DOHH2 (cell line): ENCODE results near the gene ANAPC2.
A peak's percentile ranks its signal among the peaks of the same experiment; 100 is the strongest.

ENCODE experiments used
- H3F3A ChIP-seq: fragments of 200-600 bp; sonication (generic), shearing (Covaris generic); 2 replicates; pipeline ENCODE4 v1.6.0; 2016; ENCODE audit warnings: antibody characterized with exemption, mild to moderate bottlenecking; ENCODE audit not compliant: control insufficient read depth, insufficient read depth
- H3K27ac ChIP-seq: fragments of 200-600 bp; sonication (generic); 2 replicates; pipeline ENCODE4 v1.5.1; 2014; ENCODE audit warnings: low read depth, mild to moderate bottlenecking, low read length, moderate library complexity
- H3K27me3 ChIP-seq: fragments of 200-600 bp; sonication (generic); 2 replicates; pipeline ENCODE4 v1.6.1; 2014; ENCODE audit warnings: mild to moderate bottlenecking, low read length, mixed read lengths; ENCODE audit not compliant: control insufficient read depth
- H3K36me3 ChIP-seq: fragments of 200-600 bp; sonication (generic); 2 replicates; pipeline ENCODE4 v1.6.1; 2014; ENCODE audit warnings: mild to moderate bottlenecking, low read length, moderate library complexity, mixed read lengths; ENCODE audit not compliant: control insufficient read depth
- H3K4me1 ChIP-seq: fragments of 200-600 bp; sonication (generic); 2 replicates; pipeline ENCODE4 v1.6.1; 2014; ENCODE audit warnings: mild to moderate bottlenecking, low read length, mixed read lengths; ENCODE audit not compliant: control insufficient read depth
- H3K4me2 ChIP-seq: fragments of 200-600 bp; sonication (generic); 2 replicates; pipeline ENCODE4 v1.6.0; 2014; ENCODE audit warnings: mild to moderate bottlenecking, low read length, moderate library complexity
- H3K4me3 ChIP-seq: fragments of 200-600 bp; sonication (generic); 2 replicates; pipeline ENCODE4 v1.5.1; 2014; ENCODE audit warnings: mild to moderate bottlenecking, low read length, mixed read lengths
- H3K79me2 ChIP-seq: fragments of 200-600 bp; sonication (generic); 2 replicates; pipeline ENCODE4 v1.6.1; 2014; ENCODE audit warnings: mild to moderate bottlenecking, low read length, mixed read lengths; ENCODE audit not compliant: control insufficient read depth
- H3K9me2 ChIP-seq: fragments of 200-600 bp; sonication (generic); replicated peaks from 2 replicates; pipeline ENCODE4 v1.6.1; 2014; ENCODE audit warnings: mild to moderate bottlenecking, low read length, mixed read lengths; ENCODE audit not compliant: control insufficient read depth
- H3K9me3 ChIP-seq: fragments of 200-600 bp; sonication (generic); 2 replicates; pipeline ENCODE4 v1.6.1; 2014; ENCODE audit warnings: antibody characterized with exemption, low read length, mixed read lengths; ENCODE audit not compliant: control insufficient read depth, insufficient read depth
- H4K20me1 ChIP-seq: fragments of 200-600 bp; sonication (generic); 2 replicates; pipeline ENCODE4 v1.6.0; 2014; ENCODE audit warnings: low read depth, mild to moderate bottlenecking, antibody characterized with exemption, low read length, moderate library complexity; ENCODE audit not compliant: control insufficient read depth, insufficient read depth
- EZH2phosphoT487 ChIP-seq: fragments of 200-600 bp; sonication (generic); IDR thresholded peaks from 2 replicates; pipeline ENCODE4 v1.6.1; 2017; ENCODE audit warnings: borderline replicate concordance, mild to moderate bottlenecking, antibody characterized with exemption, low read length, moderate library complexity, mixed read lengths
- TF ChIP-seq, protein P1 (sequence below): fragments of 200-600 bp; sonication (generic); IDR thresholded peaks from one replicate; pipeline ENCODE4 v1.5.1; 2014; ENCODE audit warnings: antibody characterized with exemption, mild to moderate bottlenecking, low read depth, low read length; ENCODE audit not compliant: poor library complexity, severe bottlenecking

The ANAPC2 gene

DNA sequence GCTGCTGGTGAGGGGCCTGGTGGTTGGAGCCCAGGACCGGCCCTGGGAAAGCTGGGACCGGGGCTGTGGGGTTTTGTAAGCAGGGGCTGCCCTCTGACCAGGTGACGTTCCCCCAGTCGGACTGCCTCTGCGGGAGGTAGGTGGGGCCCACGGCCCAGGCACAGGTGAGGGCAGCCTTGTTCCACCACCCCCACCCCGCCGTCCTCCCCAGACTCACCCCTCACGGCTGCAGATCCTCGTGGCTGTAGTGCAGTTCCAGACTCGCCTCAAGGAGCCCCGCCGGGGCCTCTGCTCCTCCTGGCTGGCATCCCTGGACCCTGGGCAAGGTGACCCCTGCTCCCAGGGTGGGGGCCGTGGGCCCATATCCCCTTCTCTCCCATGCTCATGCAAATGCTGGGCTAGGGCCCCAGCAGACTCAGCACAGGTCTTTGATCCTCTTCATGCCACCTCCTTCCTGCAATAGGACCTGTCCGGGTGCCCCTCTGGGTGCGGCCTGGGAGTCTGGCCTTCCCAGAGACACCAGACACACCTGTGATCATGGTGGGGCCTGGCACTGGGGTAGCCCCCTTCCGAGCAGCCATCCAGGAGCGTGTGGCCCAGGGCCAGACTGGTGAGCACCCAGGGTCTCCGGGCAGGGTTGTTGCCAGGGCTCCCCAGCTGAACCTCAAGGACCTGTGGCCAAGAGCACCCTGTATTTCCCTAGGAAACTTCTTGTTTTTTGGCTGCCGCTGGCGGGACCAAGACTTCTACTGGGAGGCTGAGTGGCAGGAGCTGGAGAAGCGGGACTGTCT lies 27.0 kb upstream of the ANAPC2 start:
- H3K36me3 ChIP-seq = peaks cover 36% of the 10 kb centered on the region
- no peak overlapping the region for H3K4me3 ChIP-seq

DNA sequence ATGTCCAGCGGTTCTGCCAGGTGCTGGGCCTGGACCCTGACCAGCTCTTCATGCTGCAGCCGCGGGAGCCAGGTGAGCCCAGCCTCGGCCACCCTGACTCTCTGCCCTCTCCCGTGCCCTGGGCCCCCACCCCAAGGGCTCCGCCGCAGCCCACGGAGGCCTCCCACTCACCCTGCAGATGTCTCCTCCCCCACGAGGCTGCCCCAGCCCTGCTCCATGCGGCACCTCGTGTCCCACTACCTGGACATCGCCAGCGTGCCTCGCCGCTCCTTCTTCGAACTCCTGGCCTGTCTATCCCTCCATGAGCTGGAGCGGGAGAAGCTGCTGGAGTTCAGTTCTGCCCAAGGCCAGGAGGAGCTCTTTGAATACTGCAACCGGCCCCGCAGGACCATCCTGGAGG lies 26.3 kb upstream of the ANAPC2 start:
- Histone ChIP-seq H3K4me3 (no peak overlapping the region), H3K36me3 (peaks cover 36% of the 10 kb centered on the region), H3K27me3 (no peaks in the 10 kb centered on the region), H3K4me2 (no peak overlapping the region), H3K27ac (no peak overlapping the region), H3K79me2 (no peaks in the 10 kb centered on the region), H3F3A (no peaks in the 10 kb centered on the region; the same call in 1 of the 2 replicates), H3K9me2 (no peaks in the 10 kb centered on the region), H4K20me1 (no peaks in the 10 kb centered on the region), H3K4me1 (no peaks in the 10 kb centered on the region), H3K9me3 (no peaks in the 10 kb centered on the region)
- TF ChIP-seq EZH2phosphoT487 = no peak
- TF ChIP-seq, protein P1, sequence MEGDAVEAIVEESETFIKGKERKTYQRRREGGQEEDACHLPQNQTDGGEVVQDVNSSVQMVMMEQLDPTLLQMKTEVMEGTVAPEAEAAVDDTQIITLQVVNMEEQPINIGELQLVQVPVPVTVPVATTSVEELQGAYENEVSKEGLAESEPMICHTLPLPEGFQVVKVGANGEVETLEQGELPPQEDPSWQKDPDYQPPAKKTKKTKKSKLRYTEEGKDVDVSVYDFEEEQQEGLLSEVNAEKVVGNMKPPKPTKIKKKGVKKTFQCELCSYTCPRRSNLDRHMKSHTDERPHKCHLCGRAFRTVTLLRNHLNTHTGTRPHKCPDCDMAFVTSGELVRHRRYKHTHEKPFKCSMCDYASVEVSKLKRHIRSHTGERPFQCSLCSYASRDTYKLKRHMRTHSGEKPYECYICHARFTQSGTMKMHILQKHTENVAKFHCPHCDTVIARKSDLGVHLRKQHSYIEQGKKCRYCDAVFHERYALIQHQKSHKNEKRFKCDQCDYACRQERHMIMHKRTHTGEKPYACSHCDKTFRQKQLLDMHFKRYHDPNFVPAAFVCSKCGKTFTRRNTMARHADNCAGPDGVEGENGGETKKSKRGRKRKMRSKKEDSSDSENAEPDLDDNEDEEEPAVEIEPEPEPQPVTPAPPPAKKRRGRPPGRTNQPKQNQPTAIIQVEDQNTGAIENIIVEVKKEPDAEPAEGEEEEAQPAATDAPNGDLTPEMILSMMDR = no peak

More for the DNA sequence above, 27.0 kb upstream of the ANAPC2 start:
- Histone ChIP-seq H3K79me2 (no peaks in the 10 kb centered on the region), H3K4me2 (no peak overlapping the region), H3K9me2 (no peaks in the 10 kb centered on the region), H3F3A (no peaks in the 10 kb centered on the region; the same call in 1 of the 2 replicates), H3K9me3 (no peaks in the 10 kb centered on the region), H3K27me3 (no peaks in the 10 kb centered on the region), H3K27ac (no peak overlapping the region), H3K4me1 (no peaks in the 10 kb centered on the region), H4K20me1 (no peaks in the 10 kb centered on the region)
- TF ChIP-seq EZH2phosphoT487 = no peak
- TF ChIP-seq, protein P1 = no peak

DNA sequence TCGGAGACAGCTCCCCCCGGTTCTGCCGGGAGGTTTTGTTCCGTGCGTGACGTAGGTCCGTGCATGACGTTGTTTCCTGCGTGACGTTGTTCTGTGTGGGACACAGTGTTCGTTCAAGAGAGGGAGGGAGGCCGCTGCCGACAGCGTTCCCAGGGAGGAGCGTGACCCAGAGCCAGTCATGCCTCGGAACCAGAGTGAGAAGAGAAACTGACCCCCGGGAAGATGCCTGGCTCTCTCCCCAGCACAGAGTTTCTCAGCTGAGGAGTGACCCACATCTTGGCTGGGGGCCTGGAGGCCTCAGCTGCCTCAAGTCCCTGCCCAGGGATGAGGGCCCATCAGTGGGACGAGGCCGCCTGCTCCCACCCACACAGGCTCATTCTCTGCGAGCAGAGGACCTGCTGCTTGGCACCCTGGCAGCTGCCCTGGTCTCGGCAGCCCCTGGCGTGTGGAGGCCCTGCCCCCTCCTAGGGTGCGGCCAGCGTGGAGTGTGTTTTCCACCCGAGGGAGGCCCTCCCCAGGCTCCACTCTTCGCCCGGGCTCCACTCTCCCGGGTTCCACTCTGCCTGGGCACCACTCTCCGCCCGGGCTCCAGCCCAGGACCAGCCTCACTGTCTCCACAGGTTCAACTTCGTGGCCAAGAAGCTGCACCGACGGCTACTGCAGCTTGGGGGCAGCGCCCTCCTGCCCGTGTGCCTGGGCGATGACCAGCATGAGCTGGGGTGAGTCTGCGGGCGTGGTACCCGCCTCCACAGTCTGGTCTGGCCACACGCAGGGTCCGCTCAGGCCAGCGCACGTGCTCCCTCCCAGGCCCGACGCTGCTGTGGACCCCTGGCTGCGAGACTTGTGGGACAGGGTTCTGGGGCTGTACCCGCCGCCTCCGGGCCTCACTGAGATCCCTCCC lies 25.1 kb upstream of the ANAPC2 start:
- no peak overlapping the region for H3K27ac ChIP-seq
- H3F3A ChIP-seq = no peaks in the 10 kb centered on the region
- peaks cover 5% of the 10 kb centered on the region; the same call in 1 of the 2 replicates for H3K79me2 ChIP-seq
- TF ChIP-seq EZH2phosphoT487 = no peak
- TF ChIP-seq, protein P1 = peak; percentile 22
- no peaks in the 10 kb centered on the region for H3K9me3 ChIP-seq
- no peak overlapping the region for H3K4me2 ChIP-seq
- no peaks in the 10 kb centered on the region for H3K27me3 ChIP-seq
- H3K4me1 ChIP-seq = no peaks in the 10 kb centered on the region
- H4K20me1 ChIP-seq = no peaks in the 10 kb centered on the region
- H3K36me3 ChIP-seq = peaks cover 43% of the 10 kb centered on the region
- no peak overlapping the region for H3K4me3 ChIP-seq
- H3K9me2 ChIP-seq = no peaks in the 10 kb centered on the region
